C4-2B (cell line): ENCODE measurements around the gene ANGPTL1.

ENCODE experiments used
- ZFX ChIP-seq: fragments of 450-650 bp; IDR thresholded peaks from 2 replicates; pipeline ENCODE4 v1.6.1; 2017
- TF ChIP-seq, protein P1 (sequence below): fragments of 450-650 bp; conservative IDR thresholded peaks from 2 replicates; pipeline ENCODE4 v1.5.1; 2017; ENCODE audit warnings: mild to moderate bottlenecking

DNA sequence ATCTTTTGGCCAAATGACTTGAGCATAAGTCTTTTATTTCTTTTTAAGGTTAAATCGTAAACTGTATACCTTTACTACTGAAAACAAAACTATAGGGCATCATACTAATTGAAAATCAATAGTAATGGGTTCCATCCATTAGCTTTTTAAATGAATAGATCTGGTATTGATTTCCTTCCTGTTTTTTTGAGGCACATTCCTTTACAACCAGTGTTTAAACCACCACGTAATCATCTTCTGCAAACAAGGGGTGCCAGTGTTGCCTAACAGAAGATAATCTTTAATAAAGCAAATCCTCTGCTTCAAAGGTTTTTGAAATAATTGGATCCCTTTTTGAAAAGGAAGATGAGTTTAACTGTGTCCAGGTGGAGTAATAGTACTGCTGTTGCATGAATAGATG, 48.7 kb upstream of the ANGPTL1 start:
- TF ChIP-seq, protein P1, sequence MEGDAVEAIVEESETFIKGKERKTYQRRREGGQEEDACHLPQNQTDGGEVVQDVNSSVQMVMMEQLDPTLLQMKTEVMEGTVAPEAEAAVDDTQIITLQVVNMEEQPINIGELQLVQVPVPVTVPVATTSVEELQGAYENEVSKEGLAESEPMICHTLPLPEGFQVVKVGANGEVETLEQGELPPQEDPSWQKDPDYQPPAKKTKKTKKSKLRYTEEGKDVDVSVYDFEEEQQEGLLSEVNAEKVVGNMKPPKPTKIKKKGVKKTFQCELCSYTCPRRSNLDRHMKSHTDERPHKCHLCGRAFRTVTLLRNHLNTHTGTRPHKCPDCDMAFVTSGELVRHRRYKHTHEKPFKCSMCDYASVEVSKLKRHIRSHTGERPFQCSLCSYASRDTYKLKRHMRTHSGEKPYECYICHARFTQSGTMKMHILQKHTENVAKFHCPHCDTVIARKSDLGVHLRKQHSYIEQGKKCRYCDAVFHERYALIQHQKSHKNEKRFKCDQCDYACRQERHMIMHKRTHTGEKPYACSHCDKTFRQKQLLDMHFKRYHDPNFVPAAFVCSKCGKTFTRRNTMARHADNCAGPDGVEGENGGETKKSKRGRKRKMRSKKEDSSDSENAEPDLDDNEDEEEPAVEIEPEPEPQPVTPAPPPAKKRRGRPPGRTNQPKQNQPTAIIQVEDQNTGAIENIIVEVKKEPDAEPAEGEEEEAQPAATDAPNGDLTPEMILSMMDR = no peak
- no peak for TF ChIP-seq ZFX
